ENCODE measurements around the gene ARNT2.

GRCh38 chr15:80526556-80527340 is 122.6 kb downstream of the ARNT2 start:
- no peak for TF ChIP-seq CTCF (IDR thresholded peaks at IDR 0.05; ENCODE audit: low read depth, low read length)
- TF ChIP-seq POLR2A (IDR thresholded peaks at IDR 0.05; ENCODE audit: extremely low read depth, insufficient read length) = no peak
- no peak for TF ChIP-seq MYC (IDR thresholded peaks at IDR 0.05; ENCODE audit: low read depth, low read length)
- TF ChIP-seq, protein P1, sequence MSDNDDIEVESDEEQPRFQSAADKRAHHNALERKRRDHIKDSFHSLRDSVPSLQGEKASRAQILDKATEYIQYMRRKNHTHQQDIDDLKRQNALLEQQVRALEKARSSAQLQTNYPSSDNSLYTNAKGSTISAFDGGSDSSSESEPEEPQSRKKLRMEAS (IDR thresholded peaks at IDR 0.05; ENCODE audit: low read depth, low read length) = no peak

Data from NB4 (cell line).